Naive thymus-derived CD8-positive, alpha-beta T cell (primary cell): ENCODE results near the gene PRR19. TPM values are rescaled to one million over a fixed set of nuclear protein-coding genes. Genes with fewer than 3 reads are reported as not detected.
"Not testable (repeated sequence)": the region's sequence is repeated elsewhere in the genome, so short reads cannot be mapped to it uniquely, and the experiment has no call there.

Source experiments
- ATAC-seq, 2 donors: fragments of 150-1000 bp; cut with Tn5 transposase in 1 of 2; sonication (Bioruptor Pico), chemical (Tn5 transposase) in 1 of 2; 1 replicate in 1 of 2; 2 replicates in 1 of 2; pipeline ENCODE4 v1.10.0; 2021; ENCODE audit warnings: mild to moderate bottlenecking in 2 of 2, moderate library complexity in 2 of 2
- POLR2A ChIA-PET: fragments of 350-600 bp; sonication (Branson Sonifier 250); formaldehyde crosslinking; loops from one replicate; lab custom pipeline; 2021; ENCODE audit warnings: antibody characterized with exemption; lab: Charles Lee
- DNase-seq, 10 donors: peaks; one replicate each; pipeline versions ENCODE4 v3.0.0 to v3.0.0-alpha.2; 2020 to 2022
- H3K27ac Mint-ChIP-seq, 10 donors: one replicate each; pipeline ENCODE4 v1.8.0; 2020 to 2022; ENCODE audit warnings: mild to moderate bottlenecking in 10 of 10, mixed read lengths in 10 of 10, moderate library complexity in 4 of 10, inconsistent platforms in 1 of 10
- H3K27me3 Mint-ChIP-seq, 5 donors: one replicate each; pipeline ENCODE4 v1.8.0; 2021 to 2022; ENCODE audit warnings: mixed read lengths in 5 of 5
- H3K36me3 Mint-ChIP-seq, 3 donors: one replicate each; pipeline ENCODE4 v1.8.0; 2020 to 2022; ENCODE audit warnings: mixed read lengths in 3 of 3, mild to moderate bottlenecking in 2 of 3, inconsistent platforms in 1 of 3
- H3K4me1 Mint-ChIP-seq, 4 donors: one replicate each; pipeline ENCODE4 v1.8.0; 2021 to 2022; ENCODE audit warnings: mixed read lengths in 4 of 4
- H3K4me3 Mint-ChIP-seq, 10 donors: one replicate each; pipeline ENCODE4 v1.8.0; 2020 to 2022; ENCODE audit warnings: mild to moderate bottlenecking in 10 of 10, mixed read lengths in 10 of 10, moderate library complexity in 6 of 10, inconsistent platforms in 1 of 10
- H3K9me3 Mint-ChIP-seq, 9 donors: one replicate each; pipeline ENCODE4 v1.8.0; 2020 to 2022; ENCODE audit warnings: mixed read lengths in 9 of 9, mild to moderate bottlenecking in 3 of 9, inconsistent platforms in 1 of 9, moderate library complexity in 1 of 9
- polyA plus RNA-seq, 3 donors: library from polyadenylated mRNA; unstranded; fragments of 300-500 nt; fragmentation: Illumina TruSeq; gene quantifications; one replicate each; pipeline ENCODE4 v1.2.3, GENCODE V29; 2021
- total RNA-seq, 8 experiments: library from RNA in 2 of 8; stranded (reverse) in 2 of 8; gene quantifications; one replicate each; pipeline ENCODE4 v1.2.3 and lab custom pipeline; 2021 to 2026

PRR19 gene
- total and polyA plus RNA-seq, 5 experiments from 2014 or later, result 0.25 to 0.49 (median 0.32) TPM; not detected in 2

DNA sequence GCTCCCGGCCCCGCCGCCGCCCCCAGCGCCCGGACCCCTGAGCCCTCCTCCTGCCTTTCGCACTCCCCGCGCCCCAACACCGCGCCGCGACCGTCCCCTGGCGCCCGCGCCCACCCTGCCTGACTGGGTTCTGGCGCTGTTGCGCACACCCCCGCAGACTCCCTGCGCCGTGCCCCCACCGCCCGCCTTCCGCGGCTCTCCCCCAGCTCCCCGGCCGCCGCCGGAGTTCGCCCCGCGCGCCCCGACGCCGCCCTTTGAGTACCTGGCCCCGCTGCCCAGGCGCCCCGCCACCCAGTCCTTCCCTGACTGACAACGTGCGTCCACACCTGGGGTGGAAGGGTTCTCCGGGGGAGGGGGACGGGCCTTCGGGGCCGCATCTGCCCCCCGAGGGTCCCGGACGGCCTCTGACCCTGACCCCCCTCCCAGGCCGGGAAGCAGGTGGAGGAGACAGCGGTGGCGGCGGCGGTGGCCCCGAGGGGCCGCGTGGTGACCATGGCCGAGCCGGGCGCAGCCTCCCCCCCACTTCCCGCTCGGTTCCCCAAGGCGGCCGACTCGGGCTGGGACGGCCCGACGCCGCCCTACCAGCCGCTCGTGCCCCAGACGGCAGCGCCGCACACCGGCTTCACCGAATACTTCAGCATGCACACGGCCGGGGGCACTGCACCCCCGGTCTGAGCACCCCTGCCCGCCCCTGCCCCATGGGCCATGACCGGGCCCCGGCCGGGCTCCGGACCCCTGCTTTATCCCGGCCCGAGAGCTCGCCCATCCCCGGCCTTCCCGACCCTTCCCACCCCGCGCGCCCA lies 22.1 kb downstream of the PRR19 start:
- no peak overlapping the region for H3K27ac Mint-ChIP-seq
- POLR2A ChIA-PET, result interaction anchor here (0.5 to 1.9 kb wide), 3 partner anchors 22 to 191 kb away, joined by 3 to 6 read pairs (median 3); partner anchors contain the start of genes PAFAH1B3, POU2F2 and PRR19
- H3K4me1 Mint-ChIP-seq, result peaks cover 17 to 36% (median 29%) of the 10 kb centered on the region in 4 donors
- no peaks in the 10 kb centered on the region for H3K9me3 Mint-ChIP-seq
- peak overlapping the region in 5 of 10 donors; percentile 14 to 95 (median 26) for H3K4me3 Mint-ChIP-seq
- DNase-seq (no peak), ATAC-seq (no peak)
- peaks cover 6 to 20% (median 12%) of the 10 kb centered on the region in 5 donors for H3K27me3 Mint-ChIP-seq
- H3K36me3 Mint-ChIP-seq, result peaks cover 0 to 3% (median 0%) of the 10 kb centered on the region in 3 donors

DNA sequence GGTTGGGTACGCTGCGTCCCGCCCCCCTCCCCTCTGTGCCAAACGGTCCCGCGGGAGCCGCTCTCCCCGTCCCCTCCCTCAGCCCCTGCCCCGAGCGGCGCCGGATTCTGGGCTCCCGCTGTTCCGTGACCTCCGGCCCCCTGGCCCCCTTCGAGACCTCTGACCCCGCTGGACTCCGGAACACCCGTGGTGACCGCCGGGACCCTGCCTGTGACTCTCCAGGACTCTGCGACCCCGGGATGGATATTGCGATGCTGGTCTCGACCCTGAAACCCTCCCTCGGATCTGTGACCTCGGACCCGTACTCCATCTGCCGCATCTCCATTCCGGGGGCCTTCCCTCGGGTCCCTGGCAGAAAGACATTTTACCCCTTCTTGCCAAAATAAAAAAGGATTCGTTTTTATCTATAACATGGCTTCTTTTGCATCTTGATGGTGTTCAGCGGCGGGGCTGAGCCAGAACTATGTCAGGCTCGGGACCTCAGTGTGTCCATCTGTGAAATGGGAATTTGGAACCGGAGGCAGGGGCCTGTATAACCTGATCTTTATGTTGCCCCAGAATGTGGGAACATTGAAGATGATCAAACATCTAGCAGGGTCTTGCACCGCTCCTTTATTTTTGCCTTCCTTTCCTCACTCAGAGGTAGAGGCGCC lies 22.8 kb downstream of the PRR19 start:
- POLR2A ChIA-PET, result interaction anchor here (0.5 kb wide), 1 partner anchor 192 kb away, joined by 3 read pairs; the partner anchor contains the start of gene POU2F2
- ATAC-seq, result no peak
- H3K27me3 Mint-ChIP-seq, result peaks cover 6 to 20% (median 12%) of the 10 kb centered on the region in 5 donors
- no peaks in the 10 kb centered on the region for H3K9me3 Mint-ChIP-seq
- H3K4me1 Mint-ChIP-seq, result peaks cover 20 to 37% (median 30%) of the 10 kb centered on the region in 4 donors
- DNase-seq, result no peak
- H3K27ac Mint-ChIP-seq, result peak overlapping the region; percentile 20 to 95 (median 89)
- peak overlapping the region; percentile 92 to 97 (median 94) for H3K4me3 Mint-ChIP-seq
- peaks cover 0 to 3% (median 0%) of the 10 kb centered on the region in 3 donors for H3K36me3 Mint-ChIP-seq

DNA sequence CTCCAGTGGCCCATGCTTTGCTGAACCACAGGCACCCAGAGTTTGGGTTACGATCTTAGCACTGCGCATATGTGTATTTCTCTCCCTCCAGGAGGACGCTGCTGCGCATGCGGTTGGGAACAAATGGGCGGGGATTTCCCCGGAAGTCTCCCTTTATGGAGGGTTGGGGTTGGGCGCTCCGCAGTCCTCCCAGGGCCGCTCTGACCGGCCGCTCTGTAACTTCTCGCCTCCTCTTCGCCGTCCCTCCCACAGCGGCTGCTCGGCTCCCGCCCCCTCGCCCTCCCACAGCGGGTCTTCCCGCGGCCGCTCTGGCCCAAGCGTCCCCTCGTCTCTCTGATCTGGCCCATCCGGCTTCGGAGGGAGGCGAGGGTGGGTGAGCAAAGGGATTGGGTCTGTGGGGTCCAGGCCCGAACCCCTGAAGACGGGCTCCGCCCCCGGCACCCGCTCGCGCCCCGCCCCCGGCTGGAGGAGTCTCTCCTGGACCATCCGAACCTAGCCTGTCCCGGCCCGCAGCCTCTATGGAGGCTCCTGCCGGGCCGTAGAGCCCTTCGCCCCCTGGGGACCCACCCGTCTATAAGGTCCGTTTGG lies 23.5 kb downstream of the PRR19 start, which contains the start of gene MEGF8:
MEGF8 (plus strand) TSS at position 328 of the 588 bp plus-strand sequence. CDS start 609 bp downstream, outside the sequence.
- DNase-seq (peak; percentile 88 to 99 (median 98)), ATAC-seq (peak; percentile 87 to 93)
- POLR2A ChIA-PET, result no interaction called here
- Mint-ChIP-seq H3K4me3 (peak within 1 kb of the TSS; percentile 92 to 97 (median 94)), H3K36me3 (peaks cover 0 to 3% (median 0%) of the 10 kb centered on the region in 3 donors), H3K27me3 (peaks cover 6 to 20% (median 12%) of the 10 kb centered on the region in 5 donors), H3K27ac (peak within 1 kb of the TSS; percentile 78 to 95 (median 89)), H3K9me3 (no peaks in the 10 kb centered on the region), H3K4me1 (peaks cover 20 to 37% (median 30%) of the 10 kb centered on the region in 4 donors)

DNA sequence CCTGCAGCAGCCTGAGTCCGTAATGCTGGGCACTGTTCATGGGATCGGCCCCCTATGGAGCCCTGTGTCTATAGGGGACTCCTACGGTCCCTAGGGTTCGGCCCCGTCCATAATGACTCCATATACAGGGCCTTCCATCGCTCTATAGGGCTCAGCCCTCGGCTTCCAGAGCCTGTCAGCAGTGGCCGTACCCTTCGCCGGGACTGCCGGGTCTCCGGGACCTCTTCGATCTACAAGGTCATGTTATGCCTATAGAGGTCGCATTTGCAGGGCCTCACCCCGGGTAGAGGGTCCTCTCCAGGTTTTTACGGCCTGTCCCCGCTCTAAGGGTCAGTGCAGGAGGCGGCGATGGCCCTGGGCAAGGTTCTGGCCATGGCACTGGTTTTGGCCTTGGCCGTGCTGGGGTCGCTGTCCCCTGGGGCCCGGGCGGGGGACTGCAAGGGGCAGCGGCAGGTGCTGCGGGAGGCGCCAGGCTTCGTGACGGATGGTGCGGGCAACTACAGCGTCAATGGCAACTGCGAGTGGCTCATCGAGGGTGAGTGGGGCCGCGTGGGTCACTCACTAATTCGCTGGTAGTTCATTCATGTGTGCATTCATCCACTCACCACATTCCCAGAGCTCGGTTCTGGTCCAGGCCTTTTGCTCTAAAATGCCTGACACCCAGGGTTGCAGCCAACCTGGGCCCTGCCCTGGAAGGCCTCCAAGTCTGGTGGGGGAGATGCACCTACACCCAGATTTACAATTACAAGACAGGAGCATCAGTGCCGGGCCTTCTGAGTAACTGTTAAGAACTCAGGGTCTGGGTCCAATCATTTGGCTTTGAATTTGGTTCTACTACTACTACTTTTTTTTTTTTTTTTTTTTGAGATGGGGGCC lies 24.2 kb downstream of the PRR19 start:
- POLR2A ChIA-PET, result interaction anchor here (1.0 kb wide), 1 partner anchor 127 kb away, joined by 3 read pairs; no protein-coding TSS in a partner anchor
- Mint-ChIP-seq H3K9me3 (no peaks in the 10 kb centered on the region), H3K4me3 (peak overlapping the region; percentile 92 to 97 (median 94))

DNA sequence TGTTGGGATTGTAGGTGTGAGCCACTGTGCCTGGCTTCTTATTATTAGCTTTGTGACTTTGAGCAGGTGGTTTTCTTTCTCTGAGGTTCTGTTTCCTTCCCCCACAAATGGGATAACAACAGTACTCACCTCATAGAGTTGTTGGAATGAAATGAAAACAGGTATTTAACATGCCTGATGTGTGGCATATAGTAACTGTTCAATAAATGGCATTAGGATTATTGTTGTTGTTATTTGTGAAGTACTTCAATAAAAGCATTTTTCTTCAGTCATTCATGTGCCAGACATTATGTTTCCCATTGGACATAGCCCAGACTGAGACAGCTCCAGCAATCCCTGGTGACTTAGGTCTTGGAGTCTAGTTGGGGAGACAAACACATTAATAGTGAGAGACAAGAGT lies 25.0 kb downstream of the PRR19 start:
- Mint-ChIP-seq H3K36me3 (peaks cover 0 to 3% (median 0%) of the 10 kb centered on the region in 3 donors), H3K4me1 (peaks cover 23 to 37% (median 30%) of the 10 kb centered on the region in 4 donors), H3K27me3 (peaks cover 6 to 17% (median 12%) of the 10 kb centered on the region in 5 donors), H3K4me3 (peak overlapping the region; percentile 92 to 97 (median 94)), H3K9me3 (no peaks in the 10 kb centered on the region), H3K27ac (peak overlapping the region in 2 of 10 donors; percentile 37 to 62)
- no peak for ATAC-seq
- no peak for DNase-seq
- POLR2A ChIA-PET, result interaction anchor here (1.0 kb wide), 1 partner anchor 128 kb away, joined by 3 read pairs; no protein-coding TSS in a partner anchor

More for the DNA sequence above, 24.2 kb downstream of the PRR19 start:
- DNase-seq, result peak in 4 of 10 donors; percentile 17 to 25 (median 22)
- H3K27me3 Mint-ChIP-seq, result peaks cover 6 to 20% (median 12%) of the 10 kb centered on the region in 5 donors
- peak; percentile 15 to 32 for ATAC-seq
- H3K4me1 Mint-ChIP-seq, result peaks cover 23 to 37% (median 30%) of the 10 kb centered on the region in 4 donors
- peak overlapping the region in 9 of 10 donors; percentile 73 to 95 (median 87) for H3K27ac Mint-ChIP-seq
- H3K36me3 Mint-ChIP-seq, result peaks cover 0 to 3% (median 0%) of the 10 kb centered on the region in 3 donors

DNA sequence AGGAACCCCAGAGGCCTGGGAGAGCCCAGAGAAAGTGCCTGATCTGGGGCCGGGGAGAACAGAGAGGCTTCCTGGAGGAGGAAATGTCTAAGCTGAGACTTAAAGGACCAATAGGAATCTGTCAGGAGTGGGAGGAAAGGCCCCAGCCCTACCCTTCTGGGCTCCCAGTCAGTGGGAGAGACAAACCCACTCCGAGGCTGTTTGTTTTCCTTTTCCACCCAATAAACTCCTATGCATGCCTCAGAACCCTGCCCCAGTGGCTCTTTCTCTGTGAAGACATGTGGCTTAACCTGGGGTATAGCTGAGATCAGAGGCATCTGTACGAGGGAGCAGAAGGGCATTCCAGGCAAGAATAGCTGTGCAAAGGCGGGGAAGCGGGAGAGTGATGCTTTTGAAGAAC lies 25.4 kb downstream of the PRR19 start:
- Mint-ChIP-seq H3K9me3 (no peaks in the 10 kb centered on the region), H3K27me3 (peaks cover 6 to 16% (median 11%) of the 10 kb centered on the region in 5 donors), H3K36me3 (peaks cover 0 to 3% (median 0%) of the 10 kb centered on the region in 3 donors), H3K4me3 (peak overlapping the region in 2 of 10 donors; percentile 92 to 95), H3K27ac (peak overlapping the region in 1 of 10 donors; percentile 37), H3K4me1 (peaks cover 23 to 37% (median 30%) of the 10 kb centered on the region in 4 donors)
- DNase-seq (no peak), ATAC-seq (no peak)
- POLR2A ChIA-PET, result no interaction called here

DNA sequence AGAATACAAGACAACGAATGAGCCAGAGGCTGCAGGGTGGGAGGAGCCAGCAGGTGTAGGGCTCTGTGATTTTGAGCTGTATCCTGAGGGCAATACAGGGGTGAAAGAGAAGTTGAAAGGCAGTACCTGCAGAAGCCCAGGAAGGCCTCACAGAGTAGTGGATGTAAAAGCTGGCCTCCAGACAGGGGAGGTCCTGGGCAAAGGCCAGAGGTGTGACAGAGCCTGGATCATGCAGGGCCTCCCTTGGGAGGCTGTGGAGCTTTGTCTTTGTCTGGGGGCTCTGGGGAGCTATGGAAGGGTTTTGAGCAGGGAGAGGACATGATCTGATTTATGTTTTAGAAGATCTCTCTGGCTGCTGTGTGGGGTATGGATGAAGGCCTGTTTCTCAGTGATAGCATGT lies 26.2 kb downstream of the PRR19 start:
- Mint-ChIP-seq H3K4me1 (peaks cover 23 to 37% (median 30%) of the 10 kb centered on the region in 4 donors), H3K27ac (peak overlapping the region in 3 of 10 donors; percentile 25 to 46 (median 43)), H3K36me3 (peaks cover 0 to 3% (median 0%) of the 10 kb centered on the region in 3 donors), H3K9me3 (no peaks in the 10 kb centered on the region), H3K27me3 (peaks cover 5 to 13% (median 6%) of the 10 kb centered on the region in 5 donors), H3K4me3 (no peak overlapping the region)
- DNase-seq (no peak), ATAC-seq (no peak)
- POLR2A ChIA-PET, result no interaction called here

DNA sequence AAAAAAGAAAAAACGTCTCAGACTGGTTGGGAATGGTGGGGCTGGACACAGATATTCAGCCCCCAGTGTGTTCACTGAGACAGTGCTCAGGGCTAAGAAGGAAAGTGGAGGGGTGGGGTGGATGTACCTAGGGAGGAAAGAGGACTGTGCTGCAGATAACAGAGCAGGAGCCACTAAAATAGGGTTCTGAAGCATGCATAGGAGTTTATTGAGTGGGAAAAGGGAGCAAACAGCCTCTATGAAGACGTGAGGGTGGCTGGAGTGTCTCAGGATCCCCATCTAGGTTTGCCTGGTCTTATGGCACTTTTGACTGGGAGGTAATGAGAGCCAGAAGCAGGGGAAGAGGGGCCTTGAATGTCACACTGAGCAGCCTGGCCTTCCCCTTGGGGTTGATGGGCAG lies 26.9 kb downstream of the PRR19 start:
- ATAC-seq, result no peak
- no peak overlapping the region for H3K4me3 Mint-ChIP-seq
- POLR2A ChIA-PET, result no interaction called here
- H3K27ac Mint-ChIP-seq, result peak overlapping the region in 1 of 10 donors; percentile 63
- no peak for DNase-seq
- peaks cover 23 to 36% (median 29%) of the 10 kb centered on the region in 4 donors for H3K4me1 Mint-ChIP-seq
- H3K9me3 Mint-ChIP-seq, result no peaks in the 10 kb centered on the region
- H3K36me3 Mint-ChIP-seq, result peaks cover 0 to 3% (median 0%) of the 10 kb centered on the region in 3 donors
- H3K27me3 Mint-ChIP-seq, result peaks cover 5 to 12% (median 6%) of the 10 kb centered on the region in 5 donors

DNA sequence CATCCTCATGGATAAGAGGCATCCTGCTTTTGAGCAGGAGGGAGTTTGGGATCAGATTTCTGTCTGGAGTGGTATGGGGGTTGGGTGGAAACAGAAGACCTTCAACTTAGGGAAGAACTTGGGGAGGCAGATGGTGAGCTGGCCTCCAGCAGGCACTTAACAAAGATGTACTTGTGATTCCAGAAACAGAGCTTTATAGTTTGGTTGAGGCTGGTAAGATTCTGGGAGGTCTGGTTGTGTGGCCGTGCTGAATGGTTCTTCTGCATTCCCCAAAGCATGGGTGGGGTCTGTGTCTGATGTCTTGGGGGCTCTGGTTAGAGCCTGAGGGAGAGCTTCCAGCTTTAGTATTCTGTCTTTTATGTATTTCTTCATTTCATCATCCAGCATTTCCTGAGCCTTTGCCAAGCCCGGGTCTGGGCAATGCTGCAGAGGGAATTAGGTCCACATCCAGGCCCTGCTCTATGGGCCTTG lies 28.3 kb downstream of the PRR19 start:
- H3K4me3 Mint-ChIP-seq, result no peak overlapping the region
- DNase-seq, result no peak
- ATAC-seq, result no peak
- peaks cover under 1 to 3% (median under 1%) of the 10 kb centered on the region in 5 donors for H3K27me3 Mint-ChIP-seq
- H3K27ac Mint-ChIP-seq, result no peak overlapping the region
- POLR2A ChIA-PET, result no interaction called here
- H3K9me3 Mint-ChIP-seq, result no peaks in the 10 kb centered on the region
- H3K4me1 Mint-ChIP-seq, result peaks cover 17 to 29% (median 23%) of the 10 kb centered on the region in 4 donors
- no peaks in the 10 kb centered on the region for H3K36me3 Mint-ChIP-seq

DNA sequence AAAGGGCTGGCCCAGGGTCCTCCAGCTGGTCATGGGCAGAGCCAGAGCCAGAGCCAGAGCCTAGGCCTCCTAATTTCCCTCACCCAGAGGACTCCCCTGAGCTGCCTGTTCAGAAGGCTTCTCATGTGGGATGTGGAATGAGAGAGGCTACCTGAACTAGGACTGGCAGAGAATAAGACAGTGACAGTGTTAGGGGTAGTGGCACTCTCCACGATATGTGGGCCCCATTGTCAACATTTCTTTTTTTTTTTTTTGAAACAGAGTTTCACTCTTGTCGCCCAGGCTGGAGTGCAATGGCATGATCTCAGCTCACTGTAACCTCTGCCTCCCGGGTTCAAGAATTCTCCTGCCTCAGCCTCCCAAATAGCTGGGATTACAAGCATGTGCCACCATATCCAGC lies 29.4 kb downstream of the PRR19 start:
- H3K4me1 Mint-ChIP-seq, result peaks cover 12 to 25% (median 20%) of the 10 kb centered on the region in 4 donors
- H3K4me3 Mint-ChIP-seq, H3K9me3 Mint-ChIP-seq, H3K27me3 Mint-ChIP-seq, ATAC-seq, DNase-seq, H3K36me3 Mint-ChIP-seq, H3K27ac Mint-ChIP-seq: not testable (repeated sequence)
- POLR2A ChIA-PET, result interaction anchor here (0.7 kb wide), 2 partner anchors 92 to 1451 kb away, joined by 3 read pairs; no protein-coding TSS in a partner anchor

DNA sequence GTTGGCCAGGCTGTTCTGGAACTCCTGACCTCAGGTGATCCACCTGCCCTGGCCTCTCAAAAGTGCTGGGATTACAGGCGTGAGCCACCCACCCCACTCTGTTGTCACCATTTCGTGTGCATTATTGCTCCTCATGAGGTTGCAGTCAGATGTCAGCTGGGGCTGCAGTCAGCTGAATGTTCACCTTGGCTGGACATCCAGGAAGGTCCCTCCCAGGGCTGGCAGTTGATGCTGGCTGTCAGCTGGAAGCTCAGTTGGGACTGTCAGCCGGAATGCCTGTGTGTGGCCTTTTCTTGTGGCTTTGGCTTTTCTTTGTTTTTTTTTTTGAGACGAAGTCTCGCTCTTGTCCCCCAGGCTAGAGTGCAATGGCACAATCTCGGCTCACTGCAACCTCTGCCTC lies 30.1 kb downstream of the PRR19 start:
- Mint-ChIP-seq H3K27ac (no peak overlapping the region), H3K27me3 (no peaks in the 10 kb centered on the region), H3K36me3 (no peaks in the 10 kb centered on the region), H3K4me1 (peaks cover 5 to 18% (median 16%) of the 10 kb centered on the region in 4 donors), H3K9me3 (no peaks in the 10 kb centered on the region), H3K4me3 (no peak overlapping the region)
- no peak for ATAC-seq
- POLR2A ChIA-PET, result no interaction called here
- DNase-seq, result no peak
